Mesothelial cell of epicardium (in vitro differentiated cells): Measurements from ENCODE around the gene HOXC9. TPM values are rescaled to one million over a fixed set of nuclear protein-coding genes. Genes with fewer than 3 reads are reported as not detected.

Source experiments
- DNase-seq, 2 experiments: peaks; one replicate each; pipeline ENCODE4 v3.0.0; 2021; ENCODE audit warnings: low spot score in 2 of 2; ENCODE audit not compliant: unreplicated experiment in 2 of 2
- H3K27ac Mint-ChIP-seq: 2 replicates; pipeline ENCODE4 v1.8.0; 2021; ENCODE audit warnings: mixed read lengths
- H3K27me3 Mint-ChIP-seq: 2 replicates; pipeline ENCODE4 v1.8.0; 2021; ENCODE audit warnings: low read depth, mixed read lengths
- H3K36me3 Mint-ChIP-seq: 2 replicates; pipeline ENCODE4 v1.8.0; 2021; ENCODE audit warnings: mixed read lengths
- H3K4me1 Mint-ChIP-seq: 2 replicates; pipeline ENCODE4 v1.8.0; 2021; ENCODE audit warnings: mixed read lengths
- H3K4me3 Mint-ChIP-seq: 2 replicates; pipeline ENCODE4 v1.8.0; 2021; ENCODE audit warnings: mild to moderate bottlenecking, moderate library complexity, mixed read lengths
- H3K9me3 Mint-ChIP-seq: 2 replicates; pipeline ENCODE4 v1.8.0; 2021; ENCODE audit warnings: mixed read lengths
- CTCF ChIP-seq: fragments of 200-600 bp; sonication (generic); IDR thresholded peaks from one replicate; pipeline ENCODE4 v1.5.0; 2021; ENCODE audit warnings: antibody characterized with exemption; ENCODE audit not compliant: unreplicated experiment
- total RNA-seq: library from RNA; stranded (reverse); gene quantifications from 3 replicates; pipeline ENCODE4 v1.2.1, GENCODE V29; 2021

The HOXC9 gene
- total RNA-seq, 1 donor from 2014 or later = 2.0 TPM

- H3K36me3 Mint-ChIP-seq = no peaks in the 10 kb centered on the region
- peaks cover 48% of the 10 kb centered on the region for H3K27me3 Mint-ChIP-seq
- peaks cover 96% of the 10 kb centered on the region for H3K4me1 Mint-ChIP-seq
- H3K27ac Mint-ChIP-seq = peak overlapping the region; percentile 98
- DNase-seq = peak in 1 of 2 experiments; percentile 48
- H3K9me3 Mint-ChIP-seq = no peaks in the 10 kb centered on the region
- H3K4me3 Mint-ChIP-seq = peak overlapping the region; percentile 72
- no peak for TF ChIP-seq CTCF
Measured at GRCh38 chr12:54047160-54047963, 47.4 kb downstream of the HOXC9 start.

DNA sequence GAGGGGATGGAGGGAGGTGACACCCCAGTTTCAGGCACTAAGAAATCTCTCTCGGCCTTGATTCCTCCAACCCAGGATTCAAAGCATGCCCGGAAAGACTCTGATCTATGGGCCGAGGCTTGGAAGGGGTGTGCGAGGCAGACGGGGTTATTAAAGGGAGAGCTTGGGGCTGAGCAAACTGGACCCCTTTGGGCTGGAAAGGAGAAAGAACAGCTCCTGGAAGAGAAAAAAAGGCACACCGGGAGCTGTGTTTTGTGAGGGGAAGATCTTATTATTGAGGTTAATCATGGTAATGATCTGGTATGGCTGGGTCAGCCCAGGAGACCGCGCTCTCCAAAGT lies 48.0 kb downstream of the HOXC9 start:
- TF ChIP-seq CTCF = no peak
- Mint-ChIP-seq H3K4me3 (peak overlapping the region; percentile 72), H3K9me3 (no peaks in the 10 kb centered on the region), H3K27ac (peak overlapping the region; percentile 96), H3K36me3 (no peaks in the 10 kb centered on the region), H3K4me1 (peaks cover 96% of the 10 kb centered on the region), H3K27me3 (peaks cover 50% of the 10 kb centered on the region)
- peak in 1 of 2 experiments; percentile 46 for DNase-seq

- Mint-ChIP-seq H3K36me3 (no peaks in the 10 kb centered on the region), H3K27me3 (peaks cover 50% of the 10 kb centered on the region), H3K9me3 (no peaks in the 10 kb centered on the region), H3K4me3 (peak overlapping the region; percentile 72), H3K4me1 (peaks cover 96% of the 10 kb centered on the region), H3K27ac (peak overlapping the region; percentile 96)
- no peak for TF ChIP-seq CTCF
- DNase-seq = no peak
Measured at GRCh38 chr12:54048406-54049093, 48.6 kb downstream of the HOXC9 start.

- H3K27me3 Mint-ChIP-seq = peaks cover 50% of the 10 kb centered on the region
- H3K4me1 Mint-ChIP-seq = peaks cover 96% of the 10 kb centered on the region
- H3K9me3 Mint-ChIP-seq = no peaks in the 10 kb centered on the region
- H3K36me3 Mint-ChIP-seq = no peaks in the 10 kb centered on the region
- H3K27ac Mint-ChIP-seq = peak overlapping the region; percentile 96
- no peak for DNase-seq
- TF ChIP-seq CTCF = no peak
- H3K4me3 Mint-ChIP-seq = peak overlapping the region; percentile 29
Measured at GRCh38 chr12:54049108-54049507, 49.1 kb downstream of the HOXC9 start.

DNA sequence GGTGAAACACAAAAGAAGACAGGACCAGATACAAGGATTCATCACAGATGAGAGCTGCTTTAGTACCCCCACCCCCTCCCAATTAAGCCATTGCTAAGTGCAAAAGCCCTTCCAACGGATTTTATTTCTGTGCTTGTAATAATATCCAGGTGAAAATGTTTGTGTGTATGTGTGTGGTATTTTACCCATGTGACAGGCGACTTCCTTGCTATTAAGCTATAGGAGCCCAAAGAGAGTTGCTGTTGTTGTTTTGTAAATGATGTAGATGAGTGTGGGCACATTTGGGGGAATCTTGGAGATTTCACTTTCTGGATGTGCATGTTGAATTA lies 50.5 kb downstream of the HOXC9 start:
- no peaks in the 10 kb centered on the region for H3K9me3 Mint-ChIP-seq
- peak overlapping the region; percentile 45 for H3K4me3 Mint-ChIP-seq
- peak overlapping the region; percentile 96 for H3K27ac Mint-ChIP-seq
- no peak for DNase-seq
- peaks cover 93% of the 10 kb centered on the region for H3K4me1 Mint-ChIP-seq
- peaks cover 49% of the 10 kb centered on the region for H3K27me3 Mint-ChIP-seq
- TF ChIP-seq CTCF = no peak
- peaks cover 2% of the 10 kb centered on the region for H3K36me3 Mint-ChIP-seq
